ENCODE data around the gene STXBP6. TPM values are rescaled to one million over a fixed set of nuclear protein-coding genes. Genes with fewer than 3 reads are reported as not detected.
"Not testable (repeated sequence)": the region's sequence is repeated elsewhere in the genome, so short reads cannot be mapped to it uniquely, and the experiment has no call there.

The STXBP6 gene
- total RNA-seq, 1 donor from 2014 or later = 43.5 TPM

GRCh38 chr14:24965934-24966578 lies 83.9 kb downstream of the STXBP6 start:
- DNase-seq = peak; percentile 45
- peak; percentile 86 for ATAC-seq
- intact Hi-C loops (cut with micrococcal nuclease) = loop anchor here (10.0 kb wide), 1 partner anchor 151 kb away; no protein-coding TSS in a partner anchor

GRCh38 chr14:24965578-24965933 lies 84.4 kb downstream of the STXBP6 start:
- peak; percentile 4 for ATAC-seq
- intact Hi-C loops (cut with micrococcal nuclease) = loop anchor here (10.0 kb wide), 1 partner anchor 151 kb away; no protein-coding TSS in a partner anchor

DNA sequence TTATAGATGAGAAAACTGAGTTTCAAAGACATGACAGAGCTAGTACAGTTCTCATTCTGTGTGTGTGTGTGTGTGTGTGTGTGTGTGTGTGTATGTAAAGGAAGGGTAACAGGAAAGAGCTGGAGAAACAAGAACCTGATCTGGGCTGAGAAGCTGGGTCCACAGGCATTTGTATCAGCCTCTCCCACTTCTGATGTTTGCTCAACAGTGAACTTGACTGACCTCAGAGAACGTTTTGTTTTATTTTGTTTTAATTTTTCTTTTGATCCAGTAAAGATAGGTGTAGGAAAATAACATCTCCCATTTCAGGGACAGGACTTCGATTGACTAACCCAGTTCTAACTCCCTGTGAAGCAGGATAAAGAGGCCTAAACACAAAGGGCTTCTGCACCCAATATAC lies 85.4 kb downstream of the STXBP6 start:
- DNase-seq = no peak
- ATAC-seq = no peak
- intact Hi-C loops (cut with micrococcal nuclease) = loop anchor here (10.0 kb wide), 1 partner anchor 150 kb away; no protein-coding TSS in a partner anchor

More at GRCh38 chr14:24965578-24965933, 84.4 kb downstream of the STXBP6 start:
- no peak for DNase-seq

DNA sequence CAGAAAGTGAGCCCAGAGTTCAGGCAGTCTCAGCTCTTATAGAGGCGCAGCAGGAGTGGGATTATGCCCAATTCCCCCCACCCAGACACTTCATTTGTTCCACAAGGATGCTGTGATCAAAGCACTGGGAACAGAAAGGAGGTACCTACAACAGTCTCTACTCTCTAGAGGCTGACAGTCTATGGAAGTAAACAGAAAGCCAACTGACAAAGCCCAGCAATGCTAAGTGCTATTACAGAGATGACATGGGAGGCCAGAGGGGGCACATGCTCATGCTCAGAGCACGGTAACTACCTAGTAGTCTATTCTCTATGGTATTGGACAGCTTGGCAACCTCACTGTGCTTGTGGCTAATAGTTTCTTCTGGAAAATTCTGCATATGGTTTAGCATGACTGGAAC lies 85.9 kb downstream of the STXBP6 start:
- ATAC-seq = no peak
- intact Hi-C loops (cut with micrococcal nuclease) = loop anchor here (10.0 kb wide), 1 partner anchor 149 kb away; no protein-coding TSS in a partner anchor

GRCh38 chr14:24962118-24962517 lies 87.8 kb downstream of the STXBP6 start:
- intact Hi-C loops (cut with micrococcal nuclease) = loop anchor here (10.0 kb wide), 1 partner anchor 147 kb away; no protein-coding TSS in a partner anchor
- not testable (repeated sequence) for ATAC-seq, DNase-seq

More for the DNA sequence above, 85.9 kb downstream of the STXBP6 start:
- no peak for DNase-seq

GRCh38 chr14:24960816-24961215 lies 89.1 kb downstream of the STXBP6 start:
- intact Hi-C loops (cut with micrococcal nuclease) = loop anchor here (10.0 kb wide), 1 partner anchor 146 kb away; no protein-coding TSS in a partner anchor
- DNase-seq (no peak), ATAC-seq (no peak)

DNA sequence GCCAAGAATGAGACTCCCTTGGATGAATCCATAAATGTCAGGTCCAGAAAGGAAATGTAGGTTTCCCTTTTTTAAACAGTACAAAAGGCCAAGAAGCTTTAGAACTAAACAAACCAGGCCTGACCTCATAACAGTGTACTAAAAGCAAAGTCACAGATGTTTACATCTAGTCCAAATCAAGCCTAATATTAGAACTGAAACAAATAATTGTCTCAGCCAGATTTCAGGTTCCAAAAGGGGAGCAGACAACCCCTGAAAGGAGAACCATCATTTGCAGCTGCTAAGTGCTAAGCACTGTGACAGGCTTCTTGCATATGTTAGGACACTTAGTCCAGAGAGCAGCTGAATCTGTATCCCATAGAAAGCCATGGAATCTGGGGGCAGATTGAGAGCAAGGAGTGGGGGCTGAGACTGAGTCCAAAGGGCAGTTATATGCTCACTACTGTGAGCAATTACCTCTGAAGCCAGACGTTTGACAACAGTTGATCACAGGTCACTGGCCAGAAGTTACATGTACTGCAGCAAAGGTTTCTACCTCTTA lies 90.1 kb downstream of the STXBP6 start:
- intact Hi-C loops (cut with micrococcal nuclease) = loop anchor here (10.0 kb wide), 1 partner anchor 145 kb away; no protein-coding TSS in a partner anchor
- DNase-seq (no peak), ATAC-seq (peak; percentile 68)

DNA sequence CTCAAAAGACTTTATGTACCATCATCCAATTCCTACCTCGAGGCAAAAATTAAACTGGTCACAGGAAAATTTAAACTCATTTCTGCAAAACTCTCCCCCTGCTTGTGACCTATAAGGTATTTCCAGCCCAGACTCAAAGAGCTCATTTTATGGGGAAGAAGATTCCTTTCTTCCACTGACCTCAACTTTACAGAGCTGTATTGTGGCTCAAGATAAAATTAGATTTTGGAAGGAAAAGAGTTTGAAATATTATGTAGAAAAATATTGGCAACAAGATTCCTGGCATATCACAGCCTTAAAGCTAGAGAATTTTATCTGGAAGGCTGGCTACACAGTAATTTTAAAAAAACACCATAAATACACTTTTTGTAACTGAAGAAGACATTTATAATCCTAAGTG lies 91.7 kb downstream of the STXBP6 start:
- DNase-seq (no peak), ATAC-seq (no peak)
- intact Hi-C loops (cut with micrococcal nuclease) = no loop called here

GRCh38 chr14:24957814-24958213 lies 92.1 kb downstream of the STXBP6 start:
- DNase-seq (no peak), ATAC-seq (no peak)
- intact Hi-C loops (cut with micrococcal nuclease) = no loop called here

- ATAC-seq (no peak), DNase-seq (no peak)
- intact Hi-C loops (cut with micrococcal nuclease) = no loop called here
Observed at GRCh38 chr14:24956104-24956503, 93.8 kb downstream of the STXBP6 start.

GRCh38 chr14:24954700-24955037 lies 95.3 kb downstream of the STXBP6 start:
- intact Hi-C loops (cut with micrococcal nuclease) = no loop called here
- ATAC-seq (peak; percentile 82), DNase-seq (no peak)

- ATAC-seq (peak; percentile 28), DNase-seq (no peak)
- intact Hi-C loops (cut with micrococcal nuclease) = no loop called here
Observed at GRCh38 chr14:24954037-24954699, 95.8 kb downstream of the STXBP6 start.

- ATAC-seq (peak; percentile 34), DNase-seq (no peak)
- intact Hi-C loops (cut with micrococcal nuclease) = no loop called here
Observed at GRCh38 chr14:24952851-24953666, 96.9 kb downstream of the STXBP6 start.

- ATAC-seq = no peak
- intact Hi-C loops (cut with micrococcal nuclease) = no loop called here
Observed at GRCh38 chr14:24948261-24948847, 101.6 kb downstream of the STXBP6 start.

DNA sequence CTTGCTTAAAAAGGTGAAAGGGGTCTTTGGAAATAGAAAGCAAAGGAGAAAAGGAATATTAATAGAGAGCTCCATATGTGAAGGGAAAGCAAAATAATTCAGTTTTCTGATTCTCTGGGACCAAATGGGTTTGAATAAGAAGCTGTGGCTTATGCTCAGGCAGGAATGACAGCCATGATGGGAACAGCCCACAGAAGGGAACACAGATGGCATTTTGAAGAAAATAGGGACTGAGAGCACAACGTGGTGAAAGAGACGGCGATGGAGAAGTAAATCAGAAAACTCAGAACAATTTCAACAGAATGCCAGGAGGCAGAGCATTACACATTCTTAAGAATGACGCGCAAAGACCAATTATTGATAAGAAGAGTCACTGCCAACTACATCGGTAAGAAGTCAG lies 102.8 kb downstream of the STXBP6 start:
- intact Hi-C loops (cut with micrococcal nuclease) = no loop called here
- DNase-seq (no peak), ATAC-seq (no peak)

More at GRCh38 chr14:24948261-24948847, 101.6 kb downstream of the STXBP6 start:
- no peak for DNase-seq

- DNase-seq (no peak), ATAC-seq (no peak)
- intact Hi-C loops (cut with micrococcal nuclease) = no loop called here
Observed at GRCh38 chr14:24944800-24945199, 105.1 kb downstream of the STXBP6 start.

- intact Hi-C loops (cut with micrococcal nuclease) = no loop called here
- ATAC-seq (peak; percentile 68), DNase-seq (peak; percentile 35)
Observed at GRCh38 chr14:24943024-24943423, 106.9 kb downstream of the STXBP6 start.

GRCh38 chr14:24941719-24942118 lies 108.2 kb downstream of the STXBP6 start:
- intact Hi-C loops (cut with micrococcal nuclease) = no loop called here
- DNase-seq (peak; percentile 45), ATAC-seq (no peak)

DNA sequence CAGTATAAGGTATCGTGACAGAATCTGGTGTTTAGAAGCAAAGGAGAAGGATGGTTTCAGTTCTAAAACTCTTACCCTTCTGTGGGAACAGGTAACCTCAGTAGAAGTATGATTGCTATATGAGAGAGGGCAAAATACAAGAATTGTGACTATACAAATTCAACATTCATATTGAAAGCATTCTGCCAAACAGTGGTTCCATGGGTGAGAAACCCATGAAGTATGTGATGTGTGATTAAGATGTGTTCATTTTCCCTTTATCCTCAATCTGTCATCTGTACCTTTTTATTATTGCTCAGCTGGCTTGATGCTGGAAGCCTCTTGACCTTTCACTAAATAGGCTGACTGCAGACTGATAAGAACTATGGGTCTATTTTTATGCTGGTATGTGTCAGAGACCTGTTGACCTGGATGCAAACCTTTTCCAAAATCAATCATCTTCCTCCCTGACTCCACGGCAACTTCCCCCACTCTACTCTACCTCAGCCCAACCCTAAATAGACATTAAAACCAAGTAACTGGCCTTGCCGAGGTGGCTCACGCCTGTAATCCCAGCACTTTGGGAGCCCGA lies 109.6 kb downstream of the STXBP6 start:
- intact Hi-C loops (cut with micrococcal nuclease) = no loop called here
- DNase-seq (no peak), ATAC-seq (peak; percentile 65)

Data from left ventricle myocardium superior (tissue), 1 donor.